ENCODE data around the gene PEBP1. TPM values are rescaled to one million over a fixed set of nuclear protein-coding genes. Genes with fewer than 3 reads are reported as not detected.

The PEBP1 gene
- total RNA-seq, 1 experiment from 2014 or later = 320 TPM

GRCh38 chr12:118151755-118152154 is 15.8 kb downstream of the PEBP1 start:
- Mint-ChIP-seq H3K9me3 (no peaks in the 10 kb centered on the region), H3K27ac (0 out of 7 replicates have a peak overlapping the region, but pooled peaks of 1 of the 3 experiments have one; percentile 44), H3K4me1 (no peaks in the 10 kb centered on the region), H3K4me3 (no peak overlapping the region), H3K27me3 (ENCODE audit: low read depth) (no peaks in the 10 kb centered on the region), H3K36me3 (ENCODE audit: insufficient read depth in 1 of 3, low read depth in 3 of 3) (peaks cover 5 to 28% (median 19%) of the 10 kb centered on the region in 3 experiments; a peak in 6 of 7 replicates)
- no peaks in the 10 kb centered on the region for H3K4me1 ChIP-seq (ENCODE audit: insufficient read depth, low read length)
- H3K79me2 ChIP-seq (ENCODE audit: insufficient read depth, low read length) = no peaks in the 10 kb centered on the region
- H3K9me3 ChIP-seq (ENCODE audit: control insufficient read depth, low read depth, low read length) = no peaks in the 10 kb centered on the region
- no peak overlapping the region for H2AFZ ChIP-seq (ENCODE audit: low read length)
- no peak overlapping the region for H3K56ac ChIP-seq (ENCODE audit: insufficient read length, low read depth, low read length)
- no peak overlapping the region for H3K4me2 ChIP-seq (ENCODE audit: insufficient read depth, insufficient read length, low read length)
- H3K23ac ChIP-seq (ENCODE audit: insufficient read length, low read depth, low read length) = no peak overlapping the region
- no peak overlapping the region for H4K5ac ChIP-seq (ENCODE audit: insufficient read length, low read depth, low read length)
- H3K23me2 ChIP-seq (ENCODE audit: insufficient read length, low read depth, low read length, poor library complexity, severe bottlenecking) = no peaks in the 10 kb centered on the region
- H4K8ac ChIP-seq (replicated peaks; ENCODE audit: insufficient read length, low read depth, low read length) = no peak overlapping the region
- H3T11ph ChIP-seq (ENCODE audit: low read length) = no peak overlapping the region
- no peak overlapping the region for H2BK15ac ChIP-seq (ENCODE audit: low read depth, low read length)
- H2AK5ac ChIP-seq (ENCODE audit: insufficient read length, low read length) = no peak overlapping the region
- H4K20me1 ChIP-seq (ENCODE audit: control insufficient read depth, insufficient read depth, insufficient read length) = no peaks in the 10 kb centered on the region
- no peak overlapping the region for H2BK120ac ChIP-seq (ENCODE audit: low read depth, low read length, poor library complexity, severe bottlenecking)
- H3K9ac ChIP-seq (ENCODE audit: extremely low read depth, insufficient read length, low read length) = no peak overlapping the region
- no peak overlapping the region for H3K4ac ChIP-seq (ENCODE audit: low read depth, low read length)
- H4K91ac ChIP-seq (ENCODE audit: insufficient read length, low read depth, low read length) = no peak overlapping the region
- no peak for DNase-seq
- TF ChIP-seq CTCF (conservative IDR thresholded peaks at IDR 0.05) = no peak
- no peak overlapping the region for H2BK5ac ChIP-seq (ENCODE audit: insufficient read length, low read length)
- H3K27ac ChIP-seq (ENCODE audit: insufficient read length, low read depth, low read length) = no peak overlapping the region
- H3K27me3 ChIP-seq (ENCODE audit: insufficient read depth, low read length) = no peaks in the 10 kb centered on the region
- H2BK20ac ChIP-seq (ENCODE audit: low read depth, low read length, poor library complexity, severe bottlenecking) = no peak overlapping the region
- no peak overlapping the region for H2BK12ac ChIP-seq (ENCODE audit: insufficient read length, low read depth, low read length)
- no peak overlapping the region for H3K18ac ChIP-seq (ENCODE audit: insufficient read length, low read depth, low read length)
- no peak overlapping the region for H3K14ac ChIP-seq (ENCODE audit: insufficient read depth, low read length)
- no CpG with 5 or more reads among the region's 5 CpGs for WGBS (ENCODE audit: extremely low coverage, insufficient read length, low lambda C conversion rate)
- H3K79me1 ChIP-seq (ENCODE audit: insufficient read depth, low read depth, low read length, poor library complexity, severe bottlenecking) = no peaks in the 10 kb centered on the region
